HT1080 (cell line): Measurements from ENCODE around the gene CEP43. TPM values are rescaled to one million over a fixed set of nuclear protein-coding genes. Genes with fewer than 3 reads are reported as not detected.
A peak's percentile ranks its signal among the peaks of the same experiment; 100 is the strongest.

ENCODE experiments used
- DNase-seq: peaks from one replicate; pipeline ENCODE4 v3.0.0-alpha.2; 2015; ENCODE audit warnings: low read depth
- total RNA-seq: library from RNA; depleted of rRNA; stranded (reverse); fragments of >200 nt; shearing (Covaris generic); gene quantifications from 2 replicates; pipeline ENCODE4 v1.2.3, GENCODE V29; 2014

The CEP43 gene
- total RNA-seq, 1 experiment from 2014 or later = 20.3 TPM

GRCh38 chr6:166966268-166966667 is 32.9 kb upstream of the CEP43 start:
- no peak for DNase-seq

GRCh38 chr6:166969390-166970002 is 29.7 kb upstream of the CEP43 start:
- DNase-seq = no peak

DNA sequence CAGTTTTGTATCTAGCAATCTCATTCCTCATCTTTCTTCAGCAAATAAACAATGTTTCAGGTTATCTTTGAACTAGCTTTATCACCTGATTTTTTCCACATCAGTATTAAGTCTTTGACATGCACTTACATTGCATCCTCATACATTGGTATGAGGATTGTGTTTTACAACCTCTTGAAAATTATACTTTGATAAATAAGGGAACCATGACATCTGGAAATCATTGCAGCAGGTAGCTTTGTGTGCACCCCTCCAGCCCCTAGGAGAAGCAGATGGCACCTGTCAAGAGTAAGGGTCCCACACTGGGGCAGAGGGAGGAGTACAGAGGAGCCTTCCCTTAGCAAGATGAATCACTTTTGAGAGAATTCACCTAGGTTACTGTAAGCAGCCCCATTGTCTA is 29.1 kb upstream of the CEP43 start:
- no peak for DNase-seq

GRCh38 chr6:166970776-166971175 is 28.4 kb upstream of the CEP43 start:
- DNase-seq = no peak

GRCh38 chr6:166971271-166971670 is 27.9 kb upstream of the CEP43 start:
- DNase-seq = no peak

- no peak for DNase-seq
Observed at GRCh38 chr6:166972101-166972500, 27.1 kb upstream of the CEP43 start.

DNA sequence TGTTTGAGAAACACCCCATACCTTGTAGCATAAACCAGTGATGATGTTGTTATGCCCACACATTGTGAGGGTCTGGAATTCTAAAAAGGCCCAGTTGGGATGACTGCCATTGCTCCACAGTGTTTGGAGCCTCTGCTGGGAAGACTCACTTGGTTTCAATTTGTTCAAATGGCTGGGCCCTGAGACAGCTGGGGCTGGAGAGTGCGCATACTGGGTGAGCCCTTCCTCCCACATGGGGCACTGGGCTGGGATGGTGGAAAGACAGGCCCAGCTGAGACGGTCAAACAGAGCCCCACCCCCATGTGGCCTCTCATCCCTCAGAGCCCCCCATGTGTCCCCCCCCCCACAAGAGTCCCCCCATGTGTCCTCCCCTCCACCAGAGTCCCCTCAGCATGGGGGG is 22.6 kb upstream of the CEP43 start:
- no peak for DNase-seq

DNA sequence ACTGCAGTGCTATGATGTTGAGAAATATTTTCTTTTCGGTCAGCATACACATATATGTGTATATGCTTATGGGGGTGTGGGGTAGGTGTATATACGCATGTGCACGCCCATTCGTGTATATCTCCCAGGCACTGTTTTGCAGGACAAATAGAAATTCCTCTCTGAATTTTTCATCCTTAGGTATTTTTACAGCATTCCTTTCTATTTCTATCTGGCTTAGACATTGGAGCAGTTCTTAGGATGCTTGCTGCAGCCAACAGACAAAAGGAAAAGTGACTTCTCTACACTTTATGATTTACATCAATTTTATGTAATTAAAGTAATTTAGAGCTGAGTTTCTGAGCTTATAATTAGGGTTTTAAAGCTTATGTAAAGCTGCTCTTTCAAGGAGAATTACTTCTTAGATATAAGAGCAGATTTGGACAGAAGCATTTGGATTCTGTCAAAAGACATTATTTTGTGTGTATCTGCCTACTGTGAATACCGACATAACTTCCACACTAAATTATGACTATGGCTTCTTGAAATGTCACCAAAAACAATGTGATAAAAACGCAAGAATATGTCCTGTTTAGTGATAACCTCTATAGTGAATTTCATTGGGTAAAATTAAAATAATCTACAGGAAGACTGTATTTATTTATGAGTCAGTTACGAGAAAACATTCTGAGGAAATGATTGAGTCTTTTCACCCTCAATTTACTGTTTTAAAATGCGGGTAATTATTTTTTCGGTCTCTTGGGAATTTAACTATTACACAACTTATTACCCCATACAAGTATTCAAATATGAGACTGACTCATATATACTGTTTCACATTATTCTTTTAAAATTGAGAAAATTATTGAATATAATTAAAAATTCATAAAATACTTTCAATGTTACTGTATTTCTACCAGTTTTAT is 21.3 kb upstream of the CEP43 start:
- DNase-seq = no peak

- DNase-seq = no peak
Observed at GRCh38 chr6:166980738-166981137, 18.5 kb upstream of the CEP43 start.

DNA sequence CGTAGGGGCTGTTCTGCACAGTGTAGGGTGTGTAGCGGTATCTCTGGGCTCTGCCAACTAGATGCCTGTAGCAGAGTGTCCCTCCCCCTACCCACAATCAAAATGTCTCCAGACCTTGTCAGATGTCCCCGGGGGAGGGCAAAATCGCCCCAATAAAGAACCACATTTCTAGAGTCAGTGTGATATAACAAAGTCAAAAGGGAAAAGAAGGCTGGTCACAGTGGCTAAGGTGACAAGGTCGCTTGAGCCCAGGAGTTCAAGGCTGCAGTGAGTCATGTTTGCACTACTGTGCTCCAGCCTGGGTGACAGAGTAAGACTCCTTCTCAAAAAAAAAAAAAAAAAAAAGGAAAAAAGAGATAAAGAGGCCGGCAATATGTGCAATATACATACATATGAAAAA is 11.7 kb upstream of the CEP43 start:
- no peak for DNase-seq

DNA sequence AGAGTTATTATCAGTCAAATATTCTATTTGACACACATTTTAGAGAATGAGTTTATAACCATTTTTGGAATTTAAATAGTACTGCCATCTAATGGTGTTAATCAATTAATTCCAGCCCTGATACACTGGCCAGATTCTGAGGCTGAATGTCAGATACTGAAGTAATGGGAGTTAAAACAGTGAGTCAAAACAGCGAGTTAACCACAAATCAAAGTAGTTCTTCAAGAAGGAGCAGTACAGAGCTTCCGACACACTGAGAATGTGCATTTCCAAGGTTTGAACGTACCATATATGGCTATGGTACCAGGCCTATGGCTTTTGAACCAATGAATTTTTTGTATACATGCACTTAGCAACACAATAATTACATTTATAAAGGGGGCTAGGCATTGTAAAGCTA is 11.3 kb upstream of the CEP43 start:
- DNase-seq = no peak

GRCh38 chr6:166988674-166989201 is 10.5 kb upstream of the CEP43 start:
- DNase-seq = no peak

DNA sequence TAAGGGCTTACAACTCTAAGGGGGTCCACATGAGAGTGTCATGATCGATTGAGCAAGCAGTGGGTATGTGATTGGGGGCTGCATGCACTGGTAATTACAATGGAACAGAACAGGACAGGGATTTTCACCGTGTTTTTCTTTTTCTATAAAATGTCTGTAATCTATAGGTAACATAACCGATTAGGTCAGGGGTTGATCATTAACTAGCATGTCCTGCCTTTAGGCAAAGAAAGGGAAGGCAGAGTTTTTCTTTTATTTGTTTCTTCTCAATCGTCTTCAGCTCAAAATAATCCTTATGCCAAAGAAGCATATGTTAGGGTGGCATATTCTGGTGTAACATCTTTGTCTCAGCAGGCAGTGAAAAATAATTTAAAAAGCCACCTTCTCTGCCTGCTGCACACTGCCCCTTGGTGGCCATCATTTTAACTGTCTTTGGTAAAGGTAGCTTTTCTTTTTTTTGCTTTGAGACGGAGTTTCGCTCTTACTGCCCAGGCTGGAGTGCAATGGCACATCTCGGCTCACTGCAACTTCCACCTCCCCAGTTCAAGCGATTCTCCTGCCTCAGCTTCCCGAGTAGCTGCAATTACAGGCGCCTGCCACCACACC is 9.7 kb upstream of the CEP43 start:
- peak; percentile 24 for DNase-seq

GRCh38 chr6:166996406-166996805 is 2.8 kb upstream of the CEP43 start:
- no peak for DNase-seq

DNA sequence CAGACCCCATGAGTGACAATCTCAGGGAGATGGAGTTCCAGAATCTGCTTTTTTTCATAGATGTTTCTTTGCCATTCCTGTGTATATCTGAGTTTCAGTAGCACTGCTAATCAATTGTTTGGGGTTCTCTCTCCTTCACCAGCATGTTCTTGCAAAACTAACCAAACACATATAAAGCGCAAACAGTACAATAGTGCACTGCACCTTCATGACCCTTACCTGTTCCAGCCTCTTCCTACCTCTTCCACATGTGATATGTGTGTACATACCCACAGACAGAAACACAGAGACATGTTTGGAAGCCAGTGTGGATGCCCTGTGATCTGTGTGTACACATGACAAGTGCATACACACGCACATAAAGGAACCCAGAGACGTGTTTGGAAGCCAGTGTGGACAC is 1.8 kb upstream of the CEP43 start:
- no peak for DNase-seq

DNA sequence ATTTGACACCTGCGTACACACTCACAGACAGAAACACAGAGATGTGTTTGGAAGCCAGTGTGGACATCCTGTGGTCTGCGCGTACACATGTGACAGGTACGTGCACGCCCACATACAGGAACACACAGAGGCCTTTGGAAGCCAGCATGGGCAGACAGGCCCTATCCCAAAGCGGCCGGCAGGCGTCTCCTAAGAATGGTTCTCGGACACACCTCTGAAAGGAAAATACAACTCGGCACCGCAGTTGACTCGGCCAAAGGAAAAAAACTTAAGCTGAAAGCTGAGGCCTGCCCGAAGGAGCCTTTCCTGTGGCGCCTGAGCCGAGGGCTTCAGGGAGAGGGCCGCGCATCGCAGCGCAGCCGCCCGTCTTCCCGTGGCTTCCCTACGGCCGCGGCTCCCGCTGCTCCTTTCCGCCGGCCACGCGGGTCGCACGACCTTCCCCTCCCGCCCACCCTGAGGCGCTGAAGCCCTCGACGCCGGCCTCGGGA is 1.4 kb upstream of the CEP43 start:
- DNase-seq = peak; percentile 70

DNA sequence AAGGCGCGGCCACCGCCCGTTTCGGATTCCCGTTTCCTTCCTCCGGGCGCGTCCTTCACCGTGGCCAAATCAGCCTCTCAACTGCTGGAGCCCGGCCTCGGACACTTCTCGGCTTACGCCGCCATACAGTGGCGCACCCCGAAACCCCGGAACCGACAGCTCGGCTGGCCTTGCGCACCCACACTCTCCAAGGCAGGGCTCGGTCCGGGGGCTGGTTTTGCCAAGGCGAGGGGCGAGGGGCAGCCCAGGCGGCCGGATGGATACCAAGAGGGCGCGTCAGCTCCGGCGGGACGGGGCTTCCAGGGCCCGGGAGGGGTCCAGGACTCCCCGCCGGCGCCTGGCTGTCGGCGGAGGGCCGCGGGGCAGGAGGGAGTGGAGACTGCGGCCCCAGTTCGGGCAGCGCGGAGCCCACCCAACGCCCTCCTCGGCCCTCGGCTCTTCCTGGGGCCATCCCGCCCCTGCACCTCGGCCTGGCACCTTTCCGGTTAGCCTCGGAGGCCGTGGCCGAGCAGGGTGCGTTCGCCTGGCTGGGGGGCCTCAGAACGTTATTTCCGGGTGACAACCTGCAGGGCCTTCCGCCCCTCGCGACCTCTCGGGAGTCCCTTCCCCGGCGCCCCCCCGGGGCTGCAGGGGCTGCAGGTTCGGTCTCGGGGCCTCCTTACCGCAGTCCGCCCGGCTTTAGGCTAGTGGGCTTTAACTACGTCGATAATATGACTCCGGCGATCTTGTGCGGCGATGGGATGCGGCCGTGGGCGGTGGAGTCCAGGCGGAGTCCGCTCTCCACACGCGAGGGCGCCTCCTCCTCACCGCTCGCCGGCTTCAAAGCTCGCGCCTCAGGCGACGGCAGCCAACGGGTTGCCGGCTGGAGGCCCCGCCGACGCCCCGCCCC is 697 bp upstream of the CEP43 start:
- peak; percentile 5 for DNase-seq

DNA sequence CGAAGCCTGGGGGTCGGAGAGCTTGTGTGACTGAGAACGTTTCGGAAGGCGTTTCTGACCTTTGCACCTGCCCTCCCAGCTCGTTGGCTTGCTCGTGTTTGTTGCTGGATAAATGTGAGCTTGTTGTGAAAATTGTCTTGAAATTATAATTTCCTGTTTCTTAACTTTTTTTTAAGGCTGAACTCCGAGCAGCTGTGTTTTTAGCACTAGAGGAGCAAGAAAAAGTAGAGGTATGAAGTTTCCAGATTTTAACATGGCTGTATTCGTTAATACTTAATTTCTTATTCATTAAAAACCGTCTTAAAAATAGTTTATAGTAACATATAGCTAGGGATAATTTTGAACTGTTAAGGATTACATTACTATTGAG is 672 bp downstream of the CEP43 start:
- no peak for DNase-seq

GRCh38 chr6:167000759-167001158 is 1.6 kb downstream of the CEP43 start:
- DNase-seq = no peak

DNA sequence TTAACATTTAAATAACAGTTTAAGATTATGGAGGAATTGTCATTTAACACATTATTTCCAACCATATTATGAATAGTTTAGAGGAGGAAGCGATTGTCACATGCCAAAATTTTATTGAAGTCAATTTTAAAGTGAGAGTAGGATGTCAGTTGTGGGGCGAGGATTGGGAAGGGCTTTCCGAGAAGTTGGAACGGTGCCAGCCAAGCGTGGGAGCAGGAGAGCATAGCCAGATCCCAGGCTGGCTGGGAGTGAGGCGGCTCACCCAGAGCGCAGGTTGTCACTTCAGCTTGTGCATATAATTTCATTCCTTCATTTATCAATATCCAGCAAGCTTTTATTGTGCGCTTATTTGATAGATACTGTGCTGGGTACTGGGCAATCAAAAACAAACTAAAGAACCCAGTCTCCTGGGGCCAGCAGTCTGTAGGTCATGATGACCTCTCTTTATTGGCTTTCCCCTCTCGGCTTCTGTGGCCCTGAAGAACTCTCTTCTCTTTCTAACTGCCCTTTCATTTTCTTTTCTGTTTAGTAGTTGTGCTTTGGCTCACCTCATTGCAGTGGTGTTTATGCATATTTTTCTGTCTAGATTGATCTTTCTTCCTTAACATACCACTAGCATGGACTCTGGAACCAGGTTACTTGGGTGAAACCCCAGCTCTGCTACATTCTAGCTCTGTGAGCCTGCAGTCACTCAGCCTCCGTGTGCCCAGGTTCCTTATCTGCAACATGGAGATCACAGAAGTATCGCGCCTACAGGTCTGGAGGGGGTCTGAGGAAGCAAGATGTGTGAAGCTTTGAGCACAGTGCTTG is 6.4 kb downstream of the CEP43 start:
- no peak for DNase-seq
